OCI-LY7 (cell line): Measurements from ENCODE around the gene USP24.

Source experiments
- CTCF ChIP-seq: fragments of 200-600 bp; sonication (generic); conservative IDR thresholded peaks from 2 replicates; pipeline ENCODE4 v1.5.1; 2014; ENCODE audit warnings: mild to moderate bottlenecking, antibody characterized with exemption, low read length, moderate library complexity, mixed read lengths
- EZH2phosphoT487 ChIP-seq: fragments of 200-600 bp; sonication (generic); IDR thresholded peaks from 2 replicates; pipeline ENCODE4 v1.6.1; 2018; ENCODE audit warnings: low read depth, borderline replicate concordance, mild to moderate bottlenecking, mixed run types, antibody characterized with exemption, low read length, moderate library complexity, mixed read lengths

GRCh38 chr1:55148676-55149075, 66.5 kb downstream of the USP24 start:
- no peak for TF ChIP-seq CTCF
- TF ChIP-seq EZH2phosphoT487: no peak
